ENCODE data around the gene HNRNPUL2. TPM values are rescaled to one million over a fixed set of nuclear protein-coding genes. Genes with fewer than 3 reads are reported as not detected.
A peak's percentile ranks its signal among the peaks of the same experiment; 100 is the strongest.

The HNRNPUL2 gene
- total RNA-seq, 1 donor from 2014 or later, result 43.6 TPM

DNA sequence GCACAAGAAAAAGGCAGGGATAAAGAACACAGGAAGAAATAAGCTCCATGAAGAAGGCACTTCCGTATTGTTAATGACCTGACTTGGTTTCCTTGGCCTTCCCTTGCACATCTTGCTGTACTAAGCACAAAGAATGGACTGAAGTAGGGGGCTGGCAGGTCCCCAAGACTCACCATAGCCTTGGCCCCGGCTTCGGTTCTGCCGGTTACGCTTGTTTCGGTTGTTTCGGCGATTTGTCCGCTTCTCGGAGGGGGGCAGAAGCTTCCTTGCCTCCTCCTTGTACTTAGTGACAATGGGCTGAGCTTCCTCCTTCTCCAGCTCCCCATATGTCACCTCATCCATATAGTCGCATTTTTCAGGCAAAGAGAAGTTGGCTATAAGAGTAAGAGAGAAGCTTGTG is 10.4 kb downstream of the HNRNPUL2 start:
- Mint-ChIP-seq H3K27ac (ENCODE audit: unreplicated experiment) (no peak overlapping the region), H3K36me3 (ENCODE audit: low read depth, unreplicated experiment) (peaks cover 65% of the 10 kb centered on the region), H3K27me3 (ENCODE audit: unreplicated experiment) (peaks cover 4% of the 10 kb centered on the region), H3K4me3 (ENCODE audit: unreplicated experiment) (peak overlapping the region; percentile 15), H3K9me3 (ENCODE audit: unreplicated experiment) (no peaks in the 10 kb centered on the region), H3K4me1 (ENCODE audit: unreplicated experiment) (no peaks in the 10 kb centered on the region)
- DNase-seq (ENCODE audit: low spot score), result no peak
- TF ChIP-seq, protein P1, sequence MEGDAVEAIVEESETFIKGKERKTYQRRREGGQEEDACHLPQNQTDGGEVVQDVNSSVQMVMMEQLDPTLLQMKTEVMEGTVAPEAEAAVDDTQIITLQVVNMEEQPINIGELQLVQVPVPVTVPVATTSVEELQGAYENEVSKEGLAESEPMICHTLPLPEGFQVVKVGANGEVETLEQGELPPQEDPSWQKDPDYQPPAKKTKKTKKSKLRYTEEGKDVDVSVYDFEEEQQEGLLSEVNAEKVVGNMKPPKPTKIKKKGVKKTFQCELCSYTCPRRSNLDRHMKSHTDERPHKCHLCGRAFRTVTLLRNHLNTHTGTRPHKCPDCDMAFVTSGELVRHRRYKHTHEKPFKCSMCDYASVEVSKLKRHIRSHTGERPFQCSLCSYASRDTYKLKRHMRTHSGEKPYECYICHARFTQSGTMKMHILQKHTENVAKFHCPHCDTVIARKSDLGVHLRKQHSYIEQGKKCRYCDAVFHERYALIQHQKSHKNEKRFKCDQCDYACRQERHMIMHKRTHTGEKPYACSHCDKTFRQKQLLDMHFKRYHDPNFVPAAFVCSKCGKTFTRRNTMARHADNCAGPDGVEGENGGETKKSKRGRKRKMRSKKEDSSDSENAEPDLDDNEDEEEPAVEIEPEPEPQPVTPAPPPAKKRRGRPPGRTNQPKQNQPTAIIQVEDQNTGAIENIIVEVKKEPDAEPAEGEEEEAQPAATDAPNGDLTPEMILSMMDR (IDR thresholded peaks at IDR 0.05; ENCODE audit: unreplicated experiment), result no peak

DNA sequence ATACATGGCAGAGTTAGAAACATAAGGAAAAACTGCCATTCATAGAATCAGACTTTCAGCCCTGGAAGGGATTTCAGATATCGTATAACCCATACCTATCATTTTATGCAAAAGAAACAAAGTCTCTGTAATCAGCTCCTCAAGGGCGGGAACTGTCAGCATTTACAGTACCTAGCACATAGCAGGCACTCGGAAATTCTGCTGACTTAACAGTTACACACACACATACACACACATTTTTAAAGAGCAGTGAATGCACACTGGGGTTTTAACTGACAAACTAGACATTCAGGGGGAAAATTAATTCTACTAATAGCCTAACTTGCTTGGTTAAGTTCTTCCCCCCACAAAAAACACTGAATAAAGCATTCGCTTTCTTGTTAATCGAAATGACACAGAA is 11.1 kb downstream of the HNRNPUL2 start:
- Mint-ChIP-seq H3K27me3 (ENCODE audit: unreplicated experiment) (peaks cover 4% of the 10 kb centered on the region), H3K4me1 (ENCODE audit: unreplicated experiment) (no peaks in the 10 kb centered on the region), H3K4me3 (ENCODE audit: unreplicated experiment) (no peak overlapping the region), H3K36me3 (ENCODE audit: low read depth, unreplicated experiment) (peaks cover 59% of the 10 kb centered on the region), H3K9me3 (ENCODE audit: unreplicated experiment) (no peaks in the 10 kb centered on the region), H3K27ac (ENCODE audit: unreplicated experiment) (no peak overlapping the region)
- DNase-seq (ENCODE audit: low spot score), result no peak
- TF ChIP-seq, protein P1 (IDR thresholded peaks at IDR 0.05; ENCODE audit: unreplicated experiment), result no peak

DNA sequence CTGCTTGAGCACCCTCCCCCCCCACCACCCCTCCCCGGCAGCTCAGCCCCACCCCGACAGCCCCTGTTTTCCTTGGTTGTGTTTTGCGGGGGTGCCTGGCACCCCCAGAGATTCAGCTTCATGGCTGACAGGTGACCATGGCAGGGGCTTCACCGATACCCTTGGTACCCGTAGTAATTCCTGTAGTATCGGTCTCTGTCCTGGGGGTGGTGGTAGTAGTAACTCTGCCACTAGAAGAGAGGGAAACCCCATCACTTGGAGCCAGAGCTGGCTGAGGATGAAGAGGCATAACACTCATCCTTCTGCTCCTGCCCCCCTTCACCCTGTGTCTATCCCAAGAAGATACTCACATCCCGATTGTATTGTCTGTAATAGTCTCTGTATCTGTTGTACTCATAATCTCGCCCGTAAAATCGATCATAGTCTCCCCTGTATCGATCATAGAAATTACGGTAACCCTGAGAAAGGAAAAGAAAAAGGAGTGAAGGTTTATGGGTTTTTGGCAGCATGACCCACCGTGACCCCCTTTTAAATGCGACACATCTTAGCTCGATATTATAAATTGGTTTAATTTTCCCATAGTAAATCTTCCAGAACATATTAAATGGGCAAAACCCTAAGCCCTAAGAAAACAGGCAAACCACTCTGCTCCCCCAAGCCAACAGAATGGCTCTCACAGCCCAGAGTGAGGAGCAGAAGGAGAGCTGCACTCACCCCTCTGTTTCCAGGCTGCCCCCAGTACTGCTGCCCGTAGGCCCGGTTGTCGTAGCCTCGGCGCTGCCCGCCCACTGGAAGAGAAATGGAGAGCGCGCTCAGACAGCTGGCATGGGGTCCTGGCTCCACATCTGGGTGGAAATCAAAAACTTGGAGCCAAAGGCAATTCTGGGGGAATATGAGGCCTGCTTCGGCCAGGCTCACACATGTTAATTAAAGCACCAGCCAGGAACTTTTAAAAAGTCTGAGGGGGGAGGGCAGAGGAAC is 11.8 kb downstream of the HNRNPUL2 start:
- H3K36me3 Mint-ChIP-seq (ENCODE audit: low read depth, unreplicated experiment), result peaks cover 60% of the 10 kb centered on the region
- DNase-seq (ENCODE audit: low spot score), result no peak
- H3K4me3 Mint-ChIP-seq (ENCODE audit: unreplicated experiment), result peak overlapping the region; percentile 4
- H3K9me3 Mint-ChIP-seq (ENCODE audit: unreplicated experiment), result no peaks in the 10 kb centered on the region
- TF ChIP-seq, protein P1 (IDR thresholded peaks at IDR 0.05; ENCODE audit: unreplicated experiment), result no peak
- peaks cover 2% of the 10 kb centered on the region for H3K4me1 Mint-ChIP-seq (ENCODE audit: unreplicated experiment)
- peaks cover 4% of the 10 kb centered on the region for H3K27me3 Mint-ChIP-seq (ENCODE audit: unreplicated experiment)
- H3K27ac Mint-ChIP-seq (ENCODE audit: unreplicated experiment), result no peak overlapping the region

DNA sequence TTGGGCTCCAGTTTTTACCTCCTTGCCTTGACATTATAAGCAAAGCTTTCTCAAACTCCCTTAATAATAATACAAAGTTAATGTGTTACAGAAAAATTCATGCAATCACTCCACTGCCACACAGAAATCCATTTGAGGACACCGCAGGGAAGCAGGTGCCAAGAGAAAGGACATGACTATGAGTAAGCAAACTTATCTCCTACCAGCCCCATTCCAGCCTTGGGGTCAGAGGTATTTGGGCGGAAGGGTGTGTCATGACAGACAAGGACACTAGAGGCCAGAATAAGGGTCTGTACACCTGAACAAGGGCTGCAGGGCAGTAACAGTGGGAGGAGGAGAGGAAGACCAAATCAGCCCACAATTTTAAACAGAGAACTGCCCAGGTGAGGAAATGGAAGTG is 13.9 kb downstream of the HNRNPUL2 start:
- H3K36me3 Mint-ChIP-seq (ENCODE audit: low read depth, unreplicated experiment), result peaks cover 51% of the 10 kb centered on the region
- no peak for DNase-seq (ENCODE audit: low spot score)
- H3K27me3 Mint-ChIP-seq (ENCODE audit: unreplicated experiment), result peaks cover 4% of the 10 kb centered on the region
- H3K4me1 Mint-ChIP-seq (ENCODE audit: unreplicated experiment), result peaks cover 19% of the 10 kb centered on the region
- no peak overlapping the region for H3K27ac Mint-ChIP-seq (ENCODE audit: unreplicated experiment)
- TF ChIP-seq, protein P1 (IDR thresholded peaks at IDR 0.05; ENCODE audit: unreplicated experiment), result no peak
- H3K4me3 Mint-ChIP-seq (ENCODE audit: unreplicated experiment), result no peak overlapping the region
- H3K9me3 Mint-ChIP-seq (ENCODE audit: unreplicated experiment), result no peaks in the 10 kb centered on the region

DNA sequence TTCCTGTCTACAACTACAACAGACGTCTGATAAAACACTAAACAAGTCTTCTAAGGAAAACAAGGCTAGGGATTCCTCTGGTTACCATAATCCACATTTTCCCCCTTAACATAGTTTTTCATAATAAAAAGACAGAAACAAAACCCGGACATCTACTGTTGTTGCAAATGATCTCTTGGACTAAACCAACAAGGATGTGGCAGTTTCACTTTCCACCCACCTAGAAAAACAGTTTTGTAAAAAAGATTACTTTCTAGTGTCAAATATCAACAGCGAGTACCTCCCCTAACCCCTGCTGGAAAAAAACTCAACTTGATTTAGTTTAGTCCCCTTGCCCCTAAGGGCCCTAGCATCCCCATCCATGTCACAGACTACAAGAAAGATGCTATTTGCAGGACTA is 14.4 kb downstream of the HNRNPUL2 start:
- H3K36me3 Mint-ChIP-seq (ENCODE audit: low read depth, unreplicated experiment), result peaks cover 46% of the 10 kb centered on the region
- H3K27me3 Mint-ChIP-seq (ENCODE audit: unreplicated experiment), result peaks cover 2% of the 10 kb centered on the region

More for the DNA sequence above, 14.4 kb downstream of the HNRNPUL2 start:
- Mint-ChIP-seq H3K9me3 (ENCODE audit: unreplicated experiment) (no peaks in the 10 kb centered on the region), H3K27ac (ENCODE audit: unreplicated experiment) (peak overlapping the region; percentile 2), H3K4me1 (ENCODE audit: unreplicated experiment) (peaks cover 20% of the 10 kb centered on the region), H3K4me3 (ENCODE audit: unreplicated experiment) (no peak overlapping the region)
- TF ChIP-seq, protein P1 (IDR thresholded peaks at IDR 0.05; ENCODE audit: unreplicated experiment), result no peak
- DNase-seq (ENCODE audit: low spot score), result no peak

All from endothelial cell (in vitro differentiated cells).